Peyer's patch (tissue), 4 donors: ENCODE measurements around the gene ADAMTS10. TPM values are rescaled to one million over a fixed set of nuclear protein-coding genes. Genes with fewer than 3 reads are reported as not detected.
"Not testable (repeated sequence)": the region's sequence is repeated elsewhere in the genome, so short reads cannot be mapped to it uniquely, and the experiment has no call there.

Experiments
- DNase-seq, 3 donors: peaks; one replicate each; pipeline ENCODE4 v3.0.0-alpha.2; 2017 to 2019
- H3K27ac ChIP-seq, 4 donors: fragments of 200-600 bp; sonication (generic); one replicate each; pipeline ENCODE4 v1.5.1; 2016 to 2019
- H3K27me3 ChIP-seq, 2 donors: fragments of 200-600 bp; sonication (generic); one replicate each; pipeline ENCODE4 v1.5.1; 2019
- H3K36me3 ChIP-seq, 3 donors: fragments of 200-600 bp; sonication (generic); one replicate each; pipeline ENCODE4 v1.5.1; 2016 to 2019
- H3K4me1 ChIP-seq, 4 donors: fragments of 200-600 bp; sonication (generic); one replicate each; pipeline ENCODE4 v1.5.1; 2016 to 2019
- H3K4me3 ChIP-seq, 4 donors: fragments of 200-600 bp; sonication (generic); 1 replicate in 3 of 4; 2 replicates in 1 of 4; pipeline ENCODE4 v1.5.1; 2016 to 2019; ENCODE audit warnings: mild to moderate bottlenecking in 1 of 4
- H3K9me3 ChIP-seq, 4 donors: fragments of 200-600 bp; sonication (generic); one replicate each; pipeline ENCODE4 v1.5.1; 2016 to 2019; ENCODE audit warnings: mild to moderate bottlenecking in 1 of 4
- CTCF ChIP-seq, 6 experiments: fragments of 450-650 bp in 4 of 6; fragments of 200-600 bp in 2 of 6; sonication (generic) in 1 of 6; IDR thresholded peaks; one replicate each; pipeline ENCODE4 v1.5.1; 2017 to 2019; ENCODE audit warnings: antibody characterized with exemption in 6 of 6, mild to moderate bottlenecking in 3 of 6, moderate library complexity in 1 of 6
- POLR2A ChIP-seq, 2 donors: fragments of 450-650 bp; IDR thresholded peaks; one replicate each; pipeline ENCODE4 v1.5.1; 2017; ENCODE audit warnings: antibody characterized with exemption in 2 of 2, mild to moderate bottlenecking in 2 of 2, moderate library complexity in 2 of 2
- total RNA-seq, 4 donors: library from RNA; depleted of rRNA; stranded (reverse); fragments of >200 nt; gene quantifications; one replicate each; pipeline ENCODE4 v1.1.0, GENCODE V29; 2016

ADAMTS10 gene
- total RNA-seq, 4 donors from 2014 or later: 26.5 to 92.4 (median 37.2) TPM; not detected in 1

- Histone ChIP-seq H3K36me3 (no peaks in the 10 kb centered on the region), H3K27me3 (no peaks in the 10 kb centered on the region), H3K9me3 (no peaks in the 10 kb centered on the region), H3K27ac (peak overlapping the region in 3 of 4 donors; percentile 31 to 65 (median 43)), H3K4me3 (no peak overlapping the region), H3K4me1 (peaks cover 0 to 33% (median 0%) of the 10 kb centered on the region in 4 donors)
- TF ChIP-seq POLR2A (IDR thresholded peaks at IDR 0.05) (no peak), CTCF (IDR thresholded peaks at IDR 0.05) (no peak)
- DNase-seq: peak in 2 of 3 donors; percentile 64 to 71
These were observed 30.0 kb upstream of the ADAMTS10 start for GRCh38 chr19:8640402-8641004.

GRCh38 chr19:8639821-8640401, 29.4 kb upstream of the ADAMTS10 start:
- DNase-seq: no peak

GRCh38 chr19:8638078-8638619, 27.6 kb upstream of the ADAMTS10 start:
- Histone ChIP-seq H3K4me1 (peaks cover 0 to 33% (median 0%) of the 10 kb centered on the region in 4 donors), H3K4me3 (no peak overlapping the region), H3K9me3 (no peaks in the 10 kb centered on the region), H3K27ac (no peak overlapping the region), H3K36me3 (no peaks in the 10 kb centered on the region), H3K27me3 (no peaks in the 10 kb centered on the region)
- TF ChIP-seq CTCF (IDR thresholded peaks at IDR 0.05): no peak
- no peak for TF ChIP-seq POLR2A (IDR thresholded peaks at IDR 0.05)
- peak in 1 of 3 donors; percentile 52 for DNase-seq

More at GRCh38 chr19:8639821-8640401, 29.4 kb upstream of the ADAMTS10 start:
- Histone ChIP-seq H3K36me3 (no peaks in the 10 kb centered on the region), H3K9me3 (no peaks in the 10 kb centered on the region), H3K4me1 (peaks cover 0 to 33% (median 0%) of the 10 kb centered on the region in 4 donors), H3K4me3 (no peak overlapping the region), H3K27me3 (no peaks in the 10 kb centered on the region), H3K27ac (peak overlapping the region; percentile 10 to 65 (median 30))
- no peak for TF ChIP-seq CTCF (IDR thresholded peaks at IDR 0.05)

- H3K4me1 ChIP-seq: peaks cover 0 to 33% (median 0%) of the 10 kb centered on the region in 4 donors
- not testable (repeated sequence) for H3K36me3 ChIP-seq, H3K9me3 ChIP-seq, H3K27me3 ChIP-seq, H3K4me3 ChIP-seq, H3K27ac ChIP-seq, DNase-seq
These were observed 26.6 kb upstream of the ADAMTS10 start for GRCh38 chr19:8637070-8637469.

- H3K9me3 ChIP-seq: no peaks in the 10 kb centered on the region
- DNase-seq: no peak
- TF ChIP-seq CTCF (IDR thresholded peaks at IDR 0.05) (no peak), POLR2A (IDR thresholded peaks at IDR 0.05) (no peak)
These were observed 24.9 kb upstream of the ADAMTS10 start for GRCh38 chr19:8635422-8635821.

GRCh38 chr19:8631425-8631819, 20.9 kb upstream of the ADAMTS10 start:
- peak overlapping the region in 3 of 4 donors; percentile 46 to 77 (median 57) for H3K27ac ChIP-seq
- H3K9me3 ChIP-seq: no peaks in the 10 kb centered on the region
- H3K4me3 ChIP-seq: no peak overlapping the region
- no peaks in the 10 kb centered on the region for H3K4me1 ChIP-seq
- DNase-seq: peak in 1 of 3 donors; percentile 58
- H3K36me3 ChIP-seq: no peaks in the 10 kb centered on the region
- H3K27me3 ChIP-seq: no peaks in the 10 kb centered on the region
- TF ChIP-seq POLR2A (IDR thresholded peaks at IDR 0.05): no peak
- no peak for TF ChIP-seq CTCF (IDR thresholded peaks at IDR 0.05)

More at GRCh38 chr19:8635422-8635821, 24.9 kb upstream of the ADAMTS10 start:
- Histone ChIP-seq H3K27ac (no peak overlapping the region), H3K4me3 (no peak overlapping the region), H3K36me3 (no peaks in the 10 kb centered on the region), H3K4me1 (peaks cover 0 to 21% (median 0%) of the 10 kb centered on the region in 4 donors), H3K27me3 (no peaks in the 10 kb centered on the region)
